ENCODE data around the gene AXIN1.
"Not testable (repeated sequence)": the region's sequence is repeated elsewhere in the genome, so short reads cannot be mapped to it uniquely, and the experiment has no call there.

The AXIN1 gene

GRCh38 chr16:396199-396598, 43.7 kb upstream of the AXIN1 start:
- no peak overlapping the region for H3K4me3 ChIP-seq (ENCODE audit: severe bottlenecking)
- peaks cover 6% of the 10 kb centered on the region; the same call in 1 of the 2 replicates for H3K36me3 ChIP-seq (ENCODE audit: low read depth)
- no peak for DNase-seq (ENCODE audit: low spot score)

GRCh38 chr16:392450-393030, 40.0 kb upstream of the AXIN1 start:
- ATAC-seq (ENCODE audit: low read depth) (no peak), DNase-seq (ENCODE audit: low spot score) (no peak)
- Histone ChIP-seq H3K4me1 (ENCODE audit: insufficient read depth, poor library complexity, severe bottlenecking) (no peaks in the 10 kb centered on the region), H3K27me3 (ENCODE audit: insufficient read depth, poor library complexity, severe bottlenecking) (no peaks in the 10 kb centered on the region), H3K9me3 (ENCODE audit: severe bottlenecking) (no peaks in the 10 kb centered on the region), H3K36me3 (ENCODE audit: low read depth) (no peaks in the 10 kb centered on the region), H3K27ac (ENCODE audit: poor library complexity, severe bottlenecking) (no peak overlapping the region), H3K4me3 (ENCODE audit: severe bottlenecking) (no peak overlapping the region)
- no peak for TF ChIP-seq CTCF (IDR thresholded peaks at IDR 0.05; ENCODE audit: poor library complexity, severe bottlenecking)

More at GRCh38 chr16:396199-396598, 43.7 kb upstream of the AXIN1 start:
- Histone ChIP-seq H3K9me3 (ENCODE audit: severe bottlenecking) (no peaks in the 10 kb centered on the region), H3K4me1 (ENCODE audit: insufficient read depth, poor library complexity, severe bottlenecking) (peaks cover 3% of the 10 kb centered on the region), H3K27ac (ENCODE audit: poor library complexity, severe bottlenecking) (no peak overlapping the region), H3K27me3 (ENCODE audit: insufficient read depth, poor library complexity, severe bottlenecking) (no peaks in the 10 kb centered on the region)
- ATAC-seq (ENCODE audit: low read depth), result no peak
- TF ChIP-seq CTCF (IDR thresholded peaks at IDR 0.05; ENCODE audit: poor library complexity, severe bottlenecking), result no peak

DNA sequence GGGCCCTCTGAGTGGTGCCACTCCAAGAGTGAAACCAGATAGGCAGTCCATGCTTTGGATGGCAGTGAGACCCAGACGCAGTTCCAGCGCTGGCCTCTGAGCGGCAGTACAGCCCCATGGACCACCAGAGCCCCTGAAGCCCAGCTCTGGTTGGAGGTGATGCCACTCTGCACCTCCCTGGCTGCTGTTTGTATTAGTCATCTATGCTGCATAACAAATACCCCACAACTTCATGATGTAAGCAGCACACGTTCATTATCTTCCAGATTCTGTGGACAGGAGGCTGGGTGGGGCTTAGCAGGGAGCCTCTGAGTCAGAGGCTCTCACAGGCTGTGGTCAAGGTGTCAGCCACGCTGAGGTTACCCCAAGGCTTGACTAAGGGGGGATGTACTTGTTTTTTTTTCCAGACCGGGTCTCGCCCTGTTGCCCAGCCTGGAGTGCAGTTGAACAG, 39.4 kb upstream of the AXIN1 start:
- DNase-seq (ENCODE audit: low spot score) (no peak), ATAC-seq (ENCODE audit: low read depth) (peak; percentile 36; the same call in 1 of the 3 replicates)
- no peak overlapping the region for H3K4me3 ChIP-seq (ENCODE audit: severe bottlenecking)
- H3K27ac ChIP-seq (ENCODE audit: poor library complexity, severe bottlenecking), result no peak overlapping the region
- H3K4me1 ChIP-seq (ENCODE audit: insufficient read depth, poor library complexity, severe bottlenecking), result no peaks in the 10 kb centered on the region
- H3K36me3 ChIP-seq (ENCODE audit: low read depth), result no peaks in the 10 kb centered on the region
- H3K9me3 ChIP-seq (ENCODE audit: severe bottlenecking), result no peaks in the 10 kb centered on the region
- TF ChIP-seq CTCF (IDR thresholded peaks at IDR 0.05; ENCODE audit: poor library complexity, severe bottlenecking), result peak; percentile 59
- H3K27me3 ChIP-seq (ENCODE audit: insufficient read depth, poor library complexity, severe bottlenecking), result no peaks in the 10 kb centered on the region

- DNase-seq (ENCODE audit: low spot score) (no peak), ATAC-seq (ENCODE audit: low read depth) (no peak)
- H3K4me1 ChIP-seq (ENCODE audit: insufficient read depth, poor library complexity, severe bottlenecking), result no peaks in the 10 kb centered on the region
- no peaks in the 10 kb centered on the region for H3K27me3 ChIP-seq (ENCODE audit: insufficient read depth, poor library complexity, severe bottlenecking)
- no peaks in the 10 kb centered on the region for H3K9me3 ChIP-seq (ENCODE audit: severe bottlenecking)
- TF ChIP-seq CTCF (IDR thresholded peaks at IDR 0.05; ENCODE audit: poor library complexity, severe bottlenecking), result no peak
- no peaks in the 10 kb centered on the region for H3K36me3 ChIP-seq (ENCODE audit: low read depth)
- no peak overlapping the region for H3K4me3 ChIP-seq (ENCODE audit: severe bottlenecking)
- no peak overlapping the region for H3K27ac ChIP-seq (ENCODE audit: poor library complexity, severe bottlenecking)
Observed at GRCh38 chr16:389352-389751, 36.8 kb upstream of the AXIN1 start.

DNA sequence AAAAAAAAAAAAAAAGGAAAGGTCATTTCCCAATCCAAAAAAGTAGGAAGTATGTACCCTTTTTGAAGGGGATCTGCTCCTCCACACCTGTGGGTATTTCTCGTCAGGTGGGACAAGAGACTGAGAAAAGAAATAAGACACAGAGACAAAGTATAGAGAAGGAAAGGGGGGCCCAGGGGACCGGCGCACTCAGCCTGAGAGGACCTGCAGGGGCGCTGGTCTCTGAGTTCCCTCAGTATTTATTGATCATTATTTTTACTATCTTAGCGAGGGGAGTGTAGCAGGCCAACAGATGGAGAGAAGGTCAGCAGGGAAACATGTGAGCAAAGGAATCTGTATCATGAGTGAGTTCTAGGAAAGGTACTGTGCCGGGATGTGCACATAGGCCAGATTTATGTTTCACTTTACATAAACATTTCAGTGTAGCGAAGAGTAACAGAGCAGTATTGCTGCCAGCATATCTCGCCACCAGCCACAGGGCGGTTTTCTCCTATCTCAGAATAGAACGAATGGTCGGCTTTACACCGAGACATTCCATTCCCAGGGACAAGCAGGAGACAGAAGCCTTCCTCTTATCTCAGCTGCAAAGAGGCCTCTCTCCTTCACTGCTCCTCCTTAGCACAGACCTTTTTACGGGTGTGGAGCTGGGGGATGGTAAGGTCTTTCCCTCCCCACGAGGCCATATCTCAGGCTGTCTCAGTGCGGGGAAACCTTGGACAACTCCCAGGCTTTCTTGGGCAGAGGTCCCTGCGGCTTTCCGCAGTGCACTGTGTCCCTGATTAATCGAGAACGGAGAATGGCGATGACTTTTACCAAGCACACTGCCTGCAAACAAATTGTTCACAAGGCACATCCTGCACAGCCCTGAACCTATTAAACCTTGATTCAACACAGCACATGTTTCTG, 35.5 kb upstream of the AXIN1 start:
- not testable (repeated sequence) for DNase-seq (ENCODE audit: low spot score); H3K9me3 ChIP-seq (ENCODE audit: severe bottlenecking); H3K4me3 ChIP-seq (ENCODE audit: severe bottlenecking); H3K36me3 ChIP-seq (ENCODE audit: low read depth); H3K4me1 ChIP-seq (ENCODE audit: insufficient read depth, poor library complexity, severe bottlenecking); H3K27me3 ChIP-seq (ENCODE audit: insufficient read depth, poor library complexity, severe bottlenecking); ATAC-seq (ENCODE audit: low read depth); H3K27ac ChIP-seq (ENCODE audit: poor library complexity, severe bottlenecking)
